HG03520 (cell line): Measurements from ENCODE around the gene SLC4A4.

Source experiments
- ATAC-seq: cut with Tn5 transposase; IDR thresholded peaks from one replicate; pipeline ENCODE4 v1.9.1; 2021; ENCODE audit warnings: mild to moderate bottlenecking, moderate library complexity; ENCODE audit not compliant: unreplicated experiment

The SLC4A4 gene

GRCh38 chr4:71532407-71532806, 193.6 kb downstream of the SLC4A4 start:
- no peak for ATAC-seq

- ATAC-seq, result no peak
Measured at GRCh38 chr4:71533121-71533520, 194.3 kb downstream of the SLC4A4 start.

GRCh38 chr4:71537551-71538065, 198.8 kb downstream of the SLC4A4 start:
- ATAC-seq, result no peak

GRCh38 chr4:71538528-71538927, 199.7 kb downstream of the SLC4A4 start:
- ATAC-seq, result no peak

- ATAC-seq, result peak; percentile 49
Measured at GRCh38 chr4:71540749-71541269, 202.0 kb downstream of the SLC4A4 start.

- ATAC-seq, result no peak
Measured at GRCh38 chr4:71541541-71541940, 202.7 kb downstream of the SLC4A4 start.

GRCh38 chr4:71545168-71545567, 206.3 kb downstream of the SLC4A4 start:
- ATAC-seq, result no peak

GRCh38 chr4:71549516-71550160, 210.8 kb downstream of the SLC4A4 start:
- ATAC-seq, result no peak

- no peak for ATAC-seq
Measured at GRCh38 chr4:71550220-71551165, 211.7 kb downstream of the SLC4A4 start.

- peak; percentile 54 for ATAC-seq
Measured at GRCh38 chr4:71553605-71554004, 214.8 kb downstream of the SLC4A4 start.

GRCh38 chr4:71554025-71554424, 215.2 kb downstream of the SLC4A4 start:
- no peak for ATAC-seq

GRCh38 chr4:71558248-71558647, 219.4 kb downstream of the SLC4A4 start:
- ATAC-seq, result peak; percentile 88

- ATAC-seq, result no peak
Measured at GRCh38 chr4:71559957-71560571, 221.2 kb downstream of the SLC4A4 start.

- ATAC-seq, result no peak
Measured at GRCh38 chr4:71564775-71565174, 226.0 kb downstream of the SLC4A4 start.

GRCh38 chr4:71566856-71567255, 228.0 kb downstream of the SLC4A4 start:
- ATAC-seq, result no peak

GRCh38 chr4:71568131-71568530, 229.3 kb downstream of the SLC4A4 start:
- ATAC-seq, result no peak

- no peak for ATAC-seq
Measured at GRCh38 chr4:71570492-71570891, 231.7 kb downstream of the SLC4A4 start.

GRCh38 chr4:71571346-71571745, 232.5 kb downstream of the SLC4A4 start:
- ATAC-seq, result no peak

GRCh38 chr4:71583971-71584370, 245.2 kb downstream of the SLC4A4 start:
- ATAC-seq, result no peak

GRCh38 chr4:71584585-71584984, 245.8 kb downstream of the SLC4A4 start:
- no peak for ATAC-seq

- ATAC-seq, result no peak
Measured at GRCh38 chr4:71586087-71586763, 247.4 kb downstream of the SLC4A4 start.
